ENCODE results near the gene PTPN20. TPM values are rescaled to one million over a fixed set of nuclear protein-coding genes. Genes with fewer than 3 reads are reported as not detected.
A peak's percentile ranks its signal among the peaks of the same experiment; 100 is the strongest.

The PTPN20 gene
- total RNA-seq, 2 donors from 2014 or later = 0.99 to 4.4 TPM

- no peak for TF ChIP-seq POLR2A (IDR thresholded peaks at IDR 0.05)
- no peak for TF ChIP-seq CTCF (IDR thresholded peaks at IDR 0.05)
- Histone ChIP-seq H3K4me3 (no peak overlapping the region), H3K9me3 (no peaks in the 10 kb centered on the region), H3K4me1 (no peaks in the 10 kb centered on the region), H3K36me3 (replicated peaks in 1 of 2; ENCODE audit: insufficient read depth in 1 of 2, low read depth in 2 of 2) (no peaks in the 10 kb centered on the region), H3K27ac (no peak overlapping the region), H3K27me3 (no peaks in the 10 kb centered on the region)
- ATAC-seq (no peak), DNase-seq (no peak)
- WGBS, 2 donors = 80 to 81% methylated on average over 6 of the region's 6 CpGs
- intact Hi-C loops (cut with DNase I) = no loop called here
These were observed 110.6 kb downstream of the PTPN20 start for GRCh38 chr10:47021850-47022249.

GRCh38 chr10:47022311-47023131 lies 111.3 kb downstream of the PTPN20 start:
- WGBS, 2 donors = 71 to 75% methylated on average over 9 to 16 of the region's 16 CpGs
- Histone ChIP-seq H3K4me3 (no peak overlapping the region), H3K27ac (no peak overlapping the region), H3K27me3 (no peaks in the 10 kb centered on the region), H3K4me1 (no peaks in the 10 kb centered on the region), H3K36me3 (replicated peaks in 1 of 2; ENCODE audit: insufficient read depth in 1 of 2, low read depth in 2 of 2) (no peaks in the 10 kb centered on the region), H3K9me3 (no peaks in the 10 kb centered on the region)
- intact Hi-C loops (cut with DNase I) = no loop called here
- TF ChIP-seq POLR2A (IDR thresholded peaks at IDR 0.05) (no peak), CTCF (IDR thresholded peaks at IDR 0.05) (no peak)
- ATAC-seq = no peak
- peak in 1 of 4 donors; percentile 10 for DNase-seq

- no peaks in the 10 kb centered on the region for H3K27me3 ChIP-seq
- DNase-seq (peak in 1 of 4 donors; percentile 6), ATAC-seq (no peak)
- intact Hi-C loops (cut with DNase I) = no loop called here
- WGBS, 2 donors = 60 to 71% methylated on average over 14 to 17 of the region's 17 CpGs
- TF ChIP-seq POLR2A (IDR thresholded peaks at IDR 0.05) (no peak), CTCF (IDR thresholded peaks at IDR 0.05) (no peak)
- H3K36me3 ChIP-seq (replicated peaks in 1 of 2; ENCODE audit: insufficient read depth in 1 of 2, low read depth in 2 of 2) = no peaks in the 10 kb centered on the region
- no peaks in the 10 kb centered on the region for H3K4me1 ChIP-seq
- no peak overlapping the region for H3K4me3 ChIP-seq
- no peaks in the 10 kb centered on the region for H3K9me3 ChIP-seq
- no peak overlapping the region for H3K27ac ChIP-seq
These were observed 112.2 kb downstream of the PTPN20 start for GRCh38 chr10:47023237-47024045.

- Histone ChIP-seq H3K27ac (no peak overlapping the region), H3K36me3 (replicated peaks in 1 of 2; ENCODE audit: insufficient read depth in 1 of 2, low read depth in 2 of 2) (no peaks in the 10 kb centered on the region), H3K4me1 (no peaks in the 10 kb centered on the region), H3K27me3 (no peaks in the 10 kb centered on the region), H3K9me3 (no peaks in the 10 kb centered on the region), H3K4me3 (no peak overlapping the region)
- WGBS, 2 donors = 35 to 54% methylated on average over 1 of the region's 1 CpG
- ATAC-seq = no peak
- no peak for TF ChIP-seq CTCF (IDR thresholded peaks at IDR 0.05)
- no peak for TF ChIP-seq POLR2A (IDR thresholded peaks at IDR 0.05)
- intact Hi-C loops (cut with DNase I) = no loop called here
- DNase-seq = peak in 1 of 4 donors; percentile 6
These were observed 112.8 kb downstream of the PTPN20 start for GRCh38 chr10:47024046-47024322.

Measured in body of pancreas (tissue), 4 donors.